ENCODE measurements around the gene AMACR.

AMACR gene

DNA sequence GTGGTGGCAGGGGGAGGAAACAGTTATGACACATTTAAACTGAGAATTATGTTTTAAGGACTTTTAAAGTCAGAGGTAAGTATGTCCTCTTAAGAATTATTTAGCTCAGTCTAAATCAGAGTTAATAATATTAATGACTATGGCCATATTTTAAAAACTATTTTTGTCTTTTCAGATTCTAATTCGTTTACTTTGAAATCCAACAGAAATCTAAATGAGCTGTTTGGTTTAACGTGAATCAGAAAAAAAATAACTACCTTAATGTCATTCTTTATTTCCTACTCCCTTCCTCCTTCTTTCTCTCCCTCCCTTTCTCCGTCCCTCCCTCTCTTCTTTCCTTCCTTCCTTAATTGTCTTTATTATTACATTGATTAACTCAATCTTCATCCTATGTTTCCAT is 20.5 kb upstream of the AMACR start:
- no peaks in the 10 kb centered on the region for H3K9me3 ChIP-seq
- H3K4me1 ChIP-seq (ENCODE audit: control insufficient read depth in 1 of 2, insufficient read depth in 1 of 2, low read depth in 1 of 2, low read length in 1 of 2), result peaks cover 7 to 9% of the 10 kb centered on the region in 2 experiments
- no peaks in the 10 kb centered on the region for H3K27me3 ChIP-seq
- no peak overlapping the region for H3K4me3 ChIP-seq (ENCODE audit: low read depth in 1 of 2, low read length in 1 of 2)
- no peak overlapping the region for H3K27ac ChIP-seq
- no peaks in the 10 kb centered on the region for H3K36me3 ChIP-seq
- TF ChIP-seq, protein P1, sequence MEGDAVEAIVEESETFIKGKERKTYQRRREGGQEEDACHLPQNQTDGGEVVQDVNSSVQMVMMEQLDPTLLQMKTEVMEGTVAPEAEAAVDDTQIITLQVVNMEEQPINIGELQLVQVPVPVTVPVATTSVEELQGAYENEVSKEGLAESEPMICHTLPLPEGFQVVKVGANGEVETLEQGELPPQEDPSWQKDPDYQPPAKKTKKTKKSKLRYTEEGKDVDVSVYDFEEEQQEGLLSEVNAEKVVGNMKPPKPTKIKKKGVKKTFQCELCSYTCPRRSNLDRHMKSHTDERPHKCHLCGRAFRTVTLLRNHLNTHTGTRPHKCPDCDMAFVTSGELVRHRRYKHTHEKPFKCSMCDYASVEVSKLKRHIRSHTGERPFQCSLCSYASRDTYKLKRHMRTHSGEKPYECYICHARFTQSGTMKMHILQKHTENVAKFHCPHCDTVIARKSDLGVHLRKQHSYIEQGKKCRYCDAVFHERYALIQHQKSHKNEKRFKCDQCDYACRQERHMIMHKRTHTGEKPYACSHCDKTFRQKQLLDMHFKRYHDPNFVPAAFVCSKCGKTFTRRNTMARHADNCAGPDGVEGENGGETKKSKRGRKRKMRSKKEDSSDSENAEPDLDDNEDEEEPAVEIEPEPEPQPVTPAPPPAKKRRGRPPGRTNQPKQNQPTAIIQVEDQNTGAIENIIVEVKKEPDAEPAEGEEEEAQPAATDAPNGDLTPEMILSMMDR (IDR thresholded peaks at IDR 0.05), result no peak

DNA sequence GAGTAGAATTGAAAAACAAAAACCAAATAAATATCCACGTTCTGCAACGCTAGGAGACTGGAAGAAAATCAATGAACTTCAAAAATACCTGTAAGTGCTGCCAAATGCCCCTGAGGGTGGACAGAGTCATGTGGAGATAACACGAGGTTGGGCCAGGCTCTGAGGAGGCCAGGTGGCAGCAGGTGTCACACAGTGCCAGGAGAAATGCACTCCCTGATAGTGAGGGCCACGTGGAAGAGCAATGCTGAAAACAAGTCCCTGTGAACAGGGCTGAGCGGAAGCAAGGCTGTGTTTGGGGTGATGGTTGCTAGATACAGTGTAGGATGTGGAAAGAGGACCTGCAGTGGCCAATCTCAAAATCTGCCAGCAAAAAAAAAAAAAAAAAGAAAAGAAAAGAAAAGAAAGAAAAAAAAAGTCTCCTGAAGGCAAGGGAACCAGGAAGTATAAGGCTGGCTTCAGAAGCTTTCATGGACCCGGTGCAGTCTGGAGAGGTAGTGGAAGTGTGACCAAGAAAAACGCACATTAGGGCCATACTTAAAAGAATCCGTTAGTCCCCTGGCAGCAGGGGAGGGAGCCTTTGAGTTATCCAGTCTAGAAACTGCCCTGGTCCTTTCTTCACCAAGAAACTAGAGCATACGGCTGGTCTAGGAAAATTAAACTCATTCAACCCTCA is 18.4 kb upstream of the AMACR start:
- Histone ChIP-seq H3K4me1 (ENCODE audit: control insufficient read depth in 1 of 2, insufficient read depth in 1 of 2, low read depth in 1 of 2, low read length in 1 of 2) (peaks cover 29 to 30% of the 10 kb centered on the region in 2 experiments), H3K9me3 (no peaks in the 10 kb centered on the region), H3K27ac (no peak overlapping the region), H3K4me3 (ENCODE audit: low read depth in 1 of 2, low read length in 1 of 2) (no peak overlapping the region), H3K36me3 (no peaks in the 10 kb centered on the region), H3K27me3 (no peaks in the 10 kb centered on the region)
- TF ChIP-seq, protein P1 (IDR thresholded peaks at IDR 0.05), result no peak

DNA sequence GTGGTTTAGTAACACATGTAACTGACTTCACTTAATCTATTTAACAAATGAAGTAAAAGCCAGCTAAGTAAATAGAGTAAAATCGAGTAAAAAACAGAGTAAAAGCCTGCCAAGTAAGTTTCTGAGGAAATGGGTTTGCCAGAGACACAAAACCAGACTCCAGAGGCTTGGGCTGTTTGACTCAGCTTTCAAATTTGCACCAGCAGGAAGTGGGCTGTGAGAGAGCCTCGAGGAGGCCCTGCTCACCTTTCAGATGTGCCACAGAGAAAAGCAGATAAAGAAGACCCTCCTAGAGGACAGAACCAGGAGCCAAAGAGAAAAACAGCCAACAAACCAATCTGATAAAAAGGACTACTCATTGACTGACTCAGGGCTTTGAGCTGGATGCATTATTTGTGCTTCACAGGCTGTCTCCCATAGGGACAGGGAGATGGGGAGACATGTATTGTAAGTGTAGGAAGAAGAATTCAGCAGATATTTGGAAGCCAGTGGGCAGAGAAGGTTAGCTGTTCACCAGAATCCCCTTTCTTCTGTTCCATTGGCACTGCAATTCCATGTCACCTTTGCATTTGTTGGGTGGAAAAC is 14.4 kb upstream of the AMACR start:
- Histone ChIP-seq H3K4me3 (ENCODE audit: low read depth in 1 of 2, low read length in 1 of 2) (peak overlapping the region; percentile 18 to 23), H3K4me1 (ENCODE audit: control insufficient read depth in 1 of 2, insufficient read depth in 1 of 2, low read depth in 1 of 2, low read length in 1 of 2) (peaks cover 37 to 38% of the 10 kb centered on the region in 2 experiments), H3K27me3 (no peaks in the 10 kb centered on the region), H3K27ac (peak overlapping the region; percentile 82), H3K9me3 (no peaks in the 10 kb centered on the region), H3K36me3 (no peaks in the 10 kb centered on the region)
- TF ChIP-seq, protein P1 (IDR thresholded peaks at IDR 0.05), result no peak

DNA sequence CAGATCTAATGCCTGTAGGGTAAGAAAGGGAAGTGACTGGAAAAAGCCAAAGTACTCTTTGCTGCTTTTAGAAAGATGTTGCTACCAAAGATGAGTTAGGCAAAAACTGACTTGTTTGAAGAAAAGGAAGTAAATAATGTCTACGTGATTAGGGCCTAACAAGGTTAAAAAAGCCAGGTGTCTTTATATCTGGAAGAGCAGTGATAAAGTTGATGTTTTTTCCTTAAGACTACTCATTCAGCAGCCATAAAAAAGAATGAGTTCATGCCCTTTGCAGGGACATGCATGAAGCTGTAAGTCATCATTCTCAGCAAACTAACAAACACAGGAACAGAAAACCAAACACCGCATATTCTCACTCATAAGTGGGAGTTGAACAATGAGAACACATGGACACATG is 13.5 kb upstream of the AMACR start:
- Histone ChIP-seq H3K4me3 (ENCODE audit: low read depth in 1 of 2, low read length in 1 of 2) (no peak overlapping the region), H3K9me3 (no peaks in the 10 kb centered on the region), H3K27me3 (no peaks in the 10 kb centered on the region), H3K36me3 (no peaks in the 10 kb centered on the region), H3K27ac (peak overlapping the region; percentile 82), H3K4me1 (ENCODE audit: control insufficient read depth in 1 of 2, insufficient read depth in 1 of 2, low read depth in 1 of 2, low read length in 1 of 2) (peaks cover 37 to 38% of the 10 kb centered on the region in 2 experiments)
- TF ChIP-seq, protein P1 (IDR thresholded peaks at IDR 0.05), result no peak

DNA sequence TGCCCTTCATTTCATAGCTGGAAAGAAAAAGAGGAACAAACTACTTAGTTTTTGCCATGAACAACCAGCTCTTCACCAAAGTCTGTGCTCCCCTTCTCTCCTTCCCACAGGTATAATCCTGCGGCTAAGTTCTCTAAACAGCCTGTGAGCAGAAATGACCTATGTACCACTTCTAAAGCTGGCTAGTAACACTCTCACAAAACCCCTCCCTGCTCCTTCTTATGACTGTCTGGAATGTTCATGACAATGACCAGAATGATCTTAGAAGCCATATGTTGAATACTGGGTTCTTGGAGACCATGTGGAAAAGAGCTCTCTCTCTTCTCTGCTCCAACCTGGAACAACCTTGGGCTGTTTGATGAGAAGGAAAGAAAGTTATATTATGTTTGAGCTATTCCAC is 12.9 kb upstream of the AMACR start:
- TF ChIP-seq, protein P1 (IDR thresholded peaks at IDR 0.05), result no peak
- Histone ChIP-seq H3K4me1 (ENCODE audit: control insufficient read depth in 1 of 2, insufficient read depth in 1 of 2, low read depth in 1 of 2, low read length in 1 of 2) (peaks cover 37 to 38% of the 10 kb centered on the region in 2 experiments), H3K27ac (peak overlapping the region; percentile 82), H3K4me3 (ENCODE audit: low read depth in 1 of 2, low read length in 1 of 2) (no peak overlapping the region), H3K9me3 (no peaks in the 10 kb centered on the region), H3K36me3 (no peaks in the 10 kb centered on the region), H3K27me3 (no peaks in the 10 kb centered on the region)
